Mucosa of rectum (tissue), 2 donors: ENCODE data around the gene NEB.

Experiments
- H3K27ac ChIP-seq, 2 donors: one replicate each; pipeline ENCODE4 v1.7.0; 2013; ENCODE audit warnings: inconsistent platforms in 2 of 2, low read depth in 2 of 2, low read length in 2 of 2
- H3K27me3 ChIP-seq, 2 donors: one replicate each; pipeline ENCODE4 v1.7.0; 2013; ENCODE audit warnings: low read length in 2 of 2; ENCODE audit not compliant: control insufficient read depth in 2 of 2, insufficient read depth in 2 of 2
- H3K36me3 ChIP-seq, 2 donors: one replicate each; pipeline ENCODE4 v1.7.0; 2013; ENCODE audit warnings: low read length in 2 of 2; ENCODE audit not compliant: control insufficient read depth in 2 of 2, insufficient read depth in 2 of 2
- H3K4me1 ChIP-seq, 2 donors: one replicate each; pipeline ENCODE4 v1.7.0; 2013; ENCODE audit warnings: low read length in 2 of 2, mild to moderate bottlenecking in 1 of 2; ENCODE audit not compliant: control insufficient read depth in 2 of 2, insufficient read depth in 2 of 2
- H3K4me3 ChIP-seq, 2 donors: one replicate each; pipeline ENCODE4 v1.7.0; 2013; ENCODE audit warnings: low read length in 2 of 2
- H3K9ac ChIP-seq, 2 donors: one replicate each; pipeline ENCODE4 v1.7.0; 2013; ENCODE audit warnings: low read length in 2 of 2, low read depth in 1 of 2, mild to moderate bottlenecking in 1 of 2
- H3K9me3 ChIP-seq, 2 donors: one replicate each; pipeline ENCODE4 v1.7.0; 2013; ENCODE audit warnings: low read length in 2 of 2; ENCODE audit not compliant: control insufficient read depth in 2 of 2
- donor health status: healthy.
- donor health status: Normal muscosa, but diverticular disease.

The NEB gene

DNA sequence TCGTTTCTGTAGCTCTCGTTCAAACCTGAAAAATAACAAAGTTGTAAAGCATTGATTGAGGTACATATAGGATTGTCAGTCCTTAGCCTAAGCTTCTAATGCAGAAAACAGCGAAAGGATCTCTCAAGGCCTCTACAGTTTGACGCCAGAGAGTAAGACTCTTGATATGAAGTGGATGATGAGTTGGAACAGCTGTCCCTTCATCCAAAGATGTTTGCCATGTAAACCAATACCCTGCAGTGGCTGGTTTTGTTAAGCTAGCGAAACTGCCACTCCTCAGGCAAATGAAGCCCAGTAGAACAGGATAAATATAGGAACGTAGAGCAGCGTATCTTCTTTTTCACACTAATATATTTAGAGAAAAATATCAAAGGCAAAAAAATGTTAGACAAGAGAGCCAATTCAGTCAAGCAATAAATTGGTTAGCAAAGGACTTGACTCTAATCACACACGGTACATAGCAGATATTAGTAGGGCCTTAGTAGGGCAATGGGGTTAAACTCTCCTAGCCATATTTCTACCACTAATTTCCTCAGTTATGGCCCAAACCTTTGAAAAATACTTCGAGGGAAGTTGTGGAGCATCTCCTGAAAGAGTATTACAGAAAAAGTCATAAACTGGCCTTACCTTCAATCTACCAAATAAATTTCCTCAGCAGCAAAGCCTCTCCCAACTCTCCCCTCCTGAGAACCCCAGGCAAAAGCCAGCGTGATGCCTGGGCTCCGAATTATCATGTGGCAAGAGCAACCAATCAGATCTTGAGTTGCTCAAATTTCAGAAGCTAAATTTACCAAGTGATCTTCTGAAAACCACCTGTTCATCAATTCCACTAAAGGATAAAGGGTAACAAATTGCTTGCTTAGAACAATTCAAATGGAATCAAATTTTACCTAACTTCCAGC lies at the start of gene NEB:
TSS of gene NEB (minus strand) at position 706 of the 902 bp plus-strand sequence. CDS start 1,320 bp downstream, outside the sequence.
- Histone ChIP-seq H3K4me1 (no peaks in the 10 kb centered on the region), H3K27ac (no peak within 1 kb of the TSS), H3K27me3 (no peaks in the 10 kb centered on the region), H3K9ac (no peak within 1 kb of the TSS), H3K36me3 (no peaks in the 10 kb centered on the region), H3K9me3 (no peaks in the 10 kb centered on the region), H3K4me3 (no peak within 1 kb of the TSS)

- H3K27me3 ChIP-seq, result no peaks in the 10 kb centered on the region
- no peaks in the 10 kb centered on the region for H3K4me1 ChIP-seq
- H3K9ac ChIP-seq, result no peak overlapping the region
- peaks cover 0 to 11% of the 10 kb centered on the region in 2 donors for H3K36me3 ChIP-seq
- no peak overlapping the region for H3K4me3 ChIP-seq
- H3K9me3 ChIP-seq, result no peaks in the 10 kb centered on the region
- H3K27ac ChIP-seq, result no peak overlapping the region
Measured at GRCh38 chr2:151783133-151783520, 48.9 kb upstream of the NEB start.

DNA sequence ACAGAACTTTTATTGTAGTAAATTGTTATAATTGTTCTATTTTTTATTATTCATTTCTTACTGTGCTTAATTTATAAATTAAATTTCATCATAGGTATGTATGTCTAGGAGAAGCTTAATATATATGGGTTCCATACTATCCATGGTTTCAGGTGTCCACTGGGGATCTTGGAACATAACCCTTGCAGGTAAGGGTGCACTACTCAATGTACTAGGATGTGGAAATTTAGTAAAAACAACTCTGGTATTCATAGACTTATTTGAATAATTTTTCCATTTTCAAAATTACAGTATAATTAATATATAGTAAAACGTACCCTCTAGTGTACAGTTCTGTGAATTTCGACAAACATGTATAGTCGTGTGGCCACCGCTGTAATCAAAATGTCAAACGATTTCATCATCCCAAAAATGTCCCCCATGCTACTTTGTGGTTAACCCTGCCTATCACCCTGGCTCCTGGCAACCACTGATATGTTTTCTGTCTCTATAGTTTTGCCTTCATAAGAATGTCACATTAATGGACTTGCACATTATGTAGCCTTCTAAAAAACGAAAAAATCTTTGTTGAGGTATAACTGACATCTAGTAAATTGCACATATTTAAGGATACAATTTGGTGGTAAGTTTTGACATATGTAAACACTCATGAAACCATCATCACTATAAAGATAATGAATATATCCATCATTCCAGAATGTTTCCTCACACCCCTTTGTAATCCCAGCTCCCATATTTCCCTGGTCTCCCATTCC lies 48.3 kb upstream of the NEB start:
- Histone ChIP-seq H3K4me1 (no peaks in the 10 kb centered on the region), H3K27ac (no peak overlapping the region), H3K27me3 (no peaks in the 10 kb centered on the region), H3K4me3 (no peak overlapping the region), H3K9ac (no peak overlapping the region), H3K9me3 (no peaks in the 10 kb centered on the region), H3K36me3 (peaks cover 0 to 11% of the 10 kb centered on the region in 2 donors)

DNA sequence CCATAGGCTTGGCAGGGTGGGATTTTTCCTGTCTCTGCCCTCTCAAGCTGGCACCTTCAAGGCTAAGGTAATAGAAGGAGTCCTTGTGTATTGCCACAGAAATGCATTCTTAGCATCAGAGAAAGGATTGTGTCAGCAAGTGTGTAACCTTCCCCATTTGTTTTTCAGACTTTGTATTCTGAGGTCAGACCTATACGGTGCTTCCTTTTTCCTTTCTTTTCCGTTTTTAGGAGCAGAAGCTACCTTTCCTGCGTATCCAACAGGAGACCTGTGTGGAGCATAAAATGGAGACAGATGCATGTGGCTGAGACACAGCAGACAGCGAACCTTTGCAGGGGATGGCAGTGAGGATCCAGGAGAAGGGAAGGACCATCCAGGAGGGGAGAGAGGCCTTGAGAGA lies 47.4 kb upstream of the NEB start:
- no peaks in the 10 kb centered on the region for H3K9me3 ChIP-seq
- no peak overlapping the region for H3K9ac ChIP-seq
- H3K4me1 ChIP-seq, result no peaks in the 10 kb centered on the region
- peaks cover 0 to 11% of the 10 kb centered on the region in 2 donors for H3K36me3 ChIP-seq
- no peak overlapping the region for H3K27ac ChIP-seq
- H3K4me3 ChIP-seq, result no peak overlapping the region
- no peaks in the 10 kb centered on the region for H3K27me3 ChIP-seq

DNA sequence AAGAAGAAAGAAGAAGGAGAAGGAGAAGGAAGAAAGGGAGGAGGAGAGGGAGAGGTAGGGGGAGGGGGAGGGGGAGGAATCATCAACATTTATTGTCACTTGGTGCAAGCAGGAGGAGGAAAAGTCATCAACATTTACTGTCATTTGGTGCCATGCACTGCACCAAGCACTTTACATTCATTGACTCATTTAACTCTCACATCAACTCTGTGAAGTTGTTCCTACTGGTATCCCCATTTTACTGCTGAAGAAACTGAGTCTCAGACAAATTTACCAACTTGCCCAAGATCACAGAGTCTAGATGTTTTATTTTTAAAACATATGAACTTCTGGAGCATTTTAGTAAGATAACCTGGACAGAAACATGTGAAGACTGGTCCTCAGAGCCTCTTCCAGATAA lies 46.7 kb upstream of the NEB start:
- Histone ChIP-seq H3K27me3 (no peaks in the 10 kb centered on the region), H3K9ac (no peak overlapping the region), H3K36me3 (peaks cover 0 to 11% of the 10 kb centered on the region in 2 donors), H3K4me1 (no peaks in the 10 kb centered on the region), H3K27ac (no peak overlapping the region), H3K9me3 (no peaks in the 10 kb centered on the region), H3K4me3 (no peak overlapping the region)

DNA sequence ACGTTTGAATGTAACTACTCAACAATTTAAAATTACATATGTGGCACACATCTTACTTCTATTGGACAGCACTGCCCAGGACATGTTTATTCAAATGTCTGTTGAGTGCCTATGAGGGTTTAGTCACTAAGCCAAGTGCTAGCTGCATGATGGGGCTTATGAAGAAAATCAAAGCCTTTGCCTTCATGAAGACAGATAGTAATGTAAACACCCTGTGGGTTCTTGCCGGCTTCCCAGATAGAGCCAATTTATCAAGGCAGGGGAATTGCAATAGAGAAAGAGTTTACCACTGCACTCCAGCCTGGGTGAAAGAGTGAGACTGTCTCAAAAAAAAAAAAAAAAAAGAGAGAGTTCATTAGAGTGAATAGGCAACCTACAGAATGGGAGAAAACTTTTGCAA lies 43.7 kb upstream of the NEB start:
- H3K9ac ChIP-seq, result no peak overlapping the region
- no peak overlapping the region for H3K4me3 ChIP-seq
- no peak overlapping the region for H3K27ac ChIP-seq
- no peaks in the 10 kb centered on the region for H3K4me1 ChIP-seq
- H3K27me3 ChIP-seq, result no peaks in the 10 kb centered on the region
- H3K9me3 ChIP-seq, result no peaks in the 10 kb centered on the region
- peaks cover 0 to 3% of the 10 kb centered on the region in 2 donors for H3K36me3 ChIP-seq

GRCh38 chr2:151777487-151777886 lies 43.2 kb upstream of the NEB start:
- H3K27ac ChIP-seq, result no peak overlapping the region
- no peaks in the 10 kb centered on the region for H3K27me3 ChIP-seq
- H3K36me3 ChIP-seq, result peaks cover 0 to 3% of the 10 kb centered on the region in 2 donors
- H3K4me3 ChIP-seq, result no peak overlapping the region
- no peaks in the 10 kb centered on the region for H3K4me1 ChIP-seq
- no peaks in the 10 kb centered on the region for H3K9me3 ChIP-seq
- H3K9ac ChIP-seq, result no peak overlapping the region

DNA sequence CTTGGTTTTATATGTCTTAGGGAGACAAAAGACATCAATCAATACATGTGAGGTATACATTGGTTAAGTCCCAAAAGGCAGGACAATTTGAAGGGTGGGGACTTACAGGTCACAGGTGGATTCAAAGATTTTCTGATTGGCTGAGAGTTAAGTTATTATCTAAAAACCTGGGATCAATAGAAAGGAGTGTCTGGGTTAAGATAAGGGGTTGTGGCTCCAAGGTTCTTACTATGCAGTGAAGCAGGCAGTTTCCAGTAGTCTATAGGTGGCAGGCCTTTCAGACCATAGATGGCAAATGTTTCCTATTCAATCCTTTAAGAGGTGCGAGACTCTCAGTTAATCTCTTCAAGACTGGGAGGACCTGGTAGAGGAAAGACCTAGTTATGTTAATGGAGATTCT lies 42.1 kb upstream of the NEB start:
- Histone ChIP-seq H3K36me3 (peaks cover 0 to 1% of the 10 kb centered on the region in 2 donors), H3K4me3 (no peak overlapping the region), H3K4me1 (no peaks in the 10 kb centered on the region), H3K9me3 (no peaks in the 10 kb centered on the region), H3K27me3 (no peaks in the 10 kb centered on the region), H3K9ac (no peak overlapping the region), H3K27ac (no peak overlapping the region)

DNA sequence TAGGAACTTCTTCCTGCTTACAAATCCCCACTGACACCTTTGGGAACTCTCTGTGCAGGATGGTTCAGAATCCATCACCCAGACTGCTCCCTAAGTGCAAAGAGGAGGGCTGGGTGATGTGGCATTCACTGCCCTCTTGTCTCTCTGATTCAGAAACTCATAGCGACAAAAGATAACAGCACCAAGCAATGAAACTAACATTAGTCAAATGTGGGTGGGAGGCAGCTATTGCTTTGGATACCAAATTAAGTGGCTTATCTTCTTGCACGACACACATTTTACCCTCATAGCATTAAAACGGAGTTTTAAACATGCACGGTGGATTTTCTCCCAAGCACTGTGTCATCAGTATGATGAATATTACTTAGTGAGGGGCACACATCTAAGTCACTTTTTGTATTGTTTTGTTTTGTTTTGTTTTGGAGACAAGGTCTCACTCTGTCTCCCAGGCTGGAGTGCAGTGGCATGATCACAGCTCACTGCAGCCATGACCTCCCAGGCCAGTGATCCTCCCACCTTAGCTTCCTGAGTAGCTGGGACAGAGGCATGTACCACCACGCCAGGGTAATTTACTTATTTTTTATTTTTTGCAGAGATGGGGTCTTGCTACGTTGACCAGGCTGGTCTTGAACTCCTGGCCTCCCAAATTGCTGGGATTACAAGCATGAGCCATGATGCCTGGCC lies 40.9 kb upstream of the NEB start:
- Histone ChIP-seq H3K4me3 (no peak overlapping the region), H3K36me3 (no peaks in the 10 kb centered on the region), H3K4me1 (no peaks in the 10 kb centered on the region), H3K9me3 (no peaks in the 10 kb centered on the region), H3K27me3 (no peaks in the 10 kb centered on the region), H3K27ac (no peak overlapping the region), H3K9ac (no peak overlapping the region)

GRCh38 chr2:151774506-151774905 lies 40.2 kb upstream of the NEB start:
- no peaks in the 10 kb centered on the region for H3K36me3 ChIP-seq
- no peaks in the 10 kb centered on the region for H3K27me3 ChIP-seq
- no peak overlapping the region for H3K9ac ChIP-seq
- H3K9me3 ChIP-seq, result no peaks in the 10 kb centered on the region
- H3K4me1 ChIP-seq, result no peaks in the 10 kb centered on the region
- no peak overlapping the region for H3K27ac ChIP-seq
- H3K4me3 ChIP-seq, result no peak overlapping the region
